HG03066 (cell line): ENCODE measurements around the gene MYOZ2.

Experiments used
- ATAC-seq: cut with Tn5 transposase; IDR thresholded peaks from one replicate; pipeline ENCODE4 v1.9.1; 2021; ENCODE audit warnings: low read depth; ENCODE audit not compliant: unreplicated experiment

The MYOZ2 gene

DNA sequence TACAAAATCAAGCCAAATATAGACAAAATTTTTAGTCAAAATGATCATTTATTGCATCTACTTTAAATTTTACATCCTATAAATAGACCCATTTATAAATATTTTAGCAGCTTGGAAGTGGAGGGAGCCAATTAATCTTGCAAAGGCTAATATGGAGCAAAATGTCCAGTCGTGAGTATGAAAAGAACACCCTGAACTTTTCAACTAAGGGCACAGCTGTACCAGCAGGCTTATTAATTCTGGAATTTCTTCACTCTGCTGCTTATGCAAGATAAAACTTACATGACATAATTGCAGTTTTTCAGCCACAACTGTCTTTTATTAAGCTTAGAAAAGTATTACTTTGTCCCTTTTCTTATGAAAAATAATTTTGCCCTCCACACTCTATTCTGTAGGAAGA lies 54.0 kb downstream of the MYOZ2 start:
- ATAC-seq: no peak

- ATAC-seq: no peak
Measured at GRCh38 chr4:119190354-119190753, 54.7 kb downstream of the MYOZ2 start.

- ATAC-seq: no peak
Measured at GRCh38 chr4:119191505-119191904, 55.9 kb downstream of the MYOZ2 start.

DNA sequence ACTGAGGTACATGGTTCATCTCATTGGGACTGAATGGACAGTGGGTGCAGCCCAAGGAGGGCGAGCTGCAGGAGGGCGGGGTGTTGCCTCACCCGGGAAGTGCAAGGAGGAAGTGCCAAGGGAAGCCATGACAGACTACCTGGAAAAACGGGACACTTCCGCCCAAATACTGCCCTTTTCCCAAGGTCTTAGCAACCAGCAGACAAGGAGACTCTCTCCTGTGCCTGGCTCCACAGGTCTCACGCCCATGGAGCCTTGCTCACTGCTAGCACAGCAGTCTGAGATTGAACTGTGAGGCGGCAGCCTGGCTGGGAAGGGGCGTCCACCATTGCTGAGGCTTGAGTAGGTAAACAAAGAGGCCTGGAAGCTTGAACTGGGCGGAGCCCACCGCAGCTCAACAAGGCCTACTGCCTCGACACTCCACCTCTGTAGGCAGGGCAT lies 62.2 kb downstream of the MYOZ2 start:
- no peak for ATAC-seq

- ATAC-seq: no peak
Measured at GRCh38 chr4:119204916-119205315, 69.3 kb downstream of the MYOZ2 start.

DNA sequence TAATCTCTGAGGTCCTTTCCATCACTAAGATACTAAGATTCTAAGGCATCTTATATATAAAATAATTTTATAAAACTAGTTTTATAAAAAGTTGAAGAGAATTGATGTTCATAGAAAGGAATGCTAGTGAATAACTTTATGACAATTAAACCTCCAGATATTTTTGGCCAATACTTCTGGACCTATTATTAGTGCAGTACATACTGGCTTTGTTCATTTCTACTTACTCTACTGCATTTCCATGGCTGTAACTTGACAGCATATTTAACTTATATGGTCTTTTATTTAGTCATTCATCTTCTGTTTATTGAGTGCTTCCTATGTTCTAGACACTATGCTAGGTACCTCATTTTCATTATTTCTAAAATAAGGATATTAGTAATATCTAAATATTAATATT lies 70.1 kb downstream of the MYOZ2 start:
- no peak for ATAC-seq

DNA sequence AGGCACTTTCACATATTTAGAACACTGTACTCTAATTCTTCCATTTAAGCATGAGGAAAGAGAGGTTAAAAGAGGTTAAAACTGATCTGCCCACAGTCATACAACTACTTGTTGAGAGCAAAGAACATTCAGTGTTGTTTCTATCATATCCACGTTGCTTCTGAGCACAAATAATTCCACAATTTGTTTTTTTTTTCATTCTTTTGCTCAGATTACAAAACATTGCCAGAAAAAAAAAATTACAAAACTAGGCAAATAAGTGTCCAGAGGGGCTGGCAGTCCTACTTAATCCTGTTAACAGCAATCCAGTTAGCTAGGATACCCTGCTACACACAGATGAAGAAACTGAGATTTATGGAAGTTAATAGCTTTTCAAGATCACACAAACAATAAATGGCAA lies 70.5 kb downstream of the MYOZ2 start:
- no peak for ATAC-seq

GRCh38 chr4:119207051-119207450 lies 71.4 kb downstream of the MYOZ2 start:
- no peak for ATAC-seq

- ATAC-seq: no peak
Measured at GRCh38 chr4:119209077-119209476, 73.4 kb downstream of the MYOZ2 start.

- ATAC-seq: no peak
Measured at GRCh38 chr4:119209586-119209985, 74.0 kb downstream of the MYOZ2 start.

GRCh38 chr4:119210775-119211174 lies 75.1 kb downstream of the MYOZ2 start:
- no peak for ATAC-seq

GRCh38 chr4:119211867-119212233 lies 76.2 kb downstream of the MYOZ2 start:
- peak; percentile 5 for ATAC-seq

DNA sequence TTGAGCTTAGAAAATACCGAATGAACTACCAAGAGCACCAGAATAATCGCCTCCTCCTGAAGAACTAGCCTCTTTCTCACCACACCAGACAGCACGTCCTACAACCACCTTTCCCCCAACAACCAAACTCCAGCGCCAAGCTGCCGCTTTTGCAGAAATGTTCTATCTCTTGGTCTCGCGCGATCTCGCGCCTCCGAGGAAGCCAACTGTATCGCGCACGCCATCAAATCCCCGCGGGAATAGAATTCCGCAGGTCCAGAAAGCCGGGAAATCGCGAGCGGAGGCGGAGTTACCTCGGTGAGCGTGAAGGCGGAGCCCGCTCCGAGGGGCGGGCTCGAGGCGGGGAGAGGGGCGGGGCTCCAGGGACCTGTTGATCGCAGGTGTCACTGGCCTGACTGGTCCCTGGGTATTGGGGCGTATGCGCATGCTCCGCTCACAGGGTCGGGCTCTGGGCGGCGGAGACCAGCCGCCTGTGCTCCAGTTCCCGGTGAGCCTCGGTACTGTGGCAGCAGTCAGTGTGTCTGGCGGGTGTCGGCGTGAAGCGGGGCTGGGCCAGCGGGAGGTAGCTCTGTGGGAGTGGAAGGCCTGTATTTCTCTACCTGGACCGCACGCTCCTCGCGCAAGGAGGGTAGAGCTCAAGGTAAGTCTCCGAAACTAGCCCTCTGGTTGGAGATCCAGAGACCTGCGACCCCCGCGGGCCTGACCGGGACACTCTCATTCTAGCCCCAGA lies 76.8 kb downstream of the MYOZ2 start, which contains the start of gene USP53:
TSS of gene USP53 (plus strand) at position 480 of the 730 bp plus-strand sequence. CDS start 27,047 bp downstream, outside the sequence.
- peak; percentile 88 for ATAC-seq

GRCh38 chr4:119212964-119213606 lies 77.5 kb downstream of the MYOZ2 start:
- peak; percentile 61 for ATAC-seq

DNA sequence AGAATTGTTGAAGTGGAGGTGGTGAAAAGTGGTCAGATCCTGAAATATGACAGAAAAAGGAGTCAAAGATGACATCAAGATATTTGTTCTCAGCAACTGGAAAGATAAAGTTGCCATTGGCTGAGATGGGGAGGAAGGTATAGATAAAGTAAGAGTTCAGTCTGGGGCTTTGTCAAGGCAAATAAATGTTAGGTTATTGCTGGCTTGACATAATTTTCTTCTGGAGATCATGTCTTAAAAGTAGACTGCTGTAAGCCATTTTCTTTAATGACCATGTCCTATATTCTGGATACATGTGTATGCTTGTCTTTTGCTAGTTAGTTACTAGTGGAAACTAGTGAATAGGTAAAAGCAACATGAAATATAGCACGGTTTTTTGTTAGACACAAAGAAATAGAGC lies 82.5 kb downstream of the MYOZ2 start:
- ATAC-seq: no peak

DNA sequence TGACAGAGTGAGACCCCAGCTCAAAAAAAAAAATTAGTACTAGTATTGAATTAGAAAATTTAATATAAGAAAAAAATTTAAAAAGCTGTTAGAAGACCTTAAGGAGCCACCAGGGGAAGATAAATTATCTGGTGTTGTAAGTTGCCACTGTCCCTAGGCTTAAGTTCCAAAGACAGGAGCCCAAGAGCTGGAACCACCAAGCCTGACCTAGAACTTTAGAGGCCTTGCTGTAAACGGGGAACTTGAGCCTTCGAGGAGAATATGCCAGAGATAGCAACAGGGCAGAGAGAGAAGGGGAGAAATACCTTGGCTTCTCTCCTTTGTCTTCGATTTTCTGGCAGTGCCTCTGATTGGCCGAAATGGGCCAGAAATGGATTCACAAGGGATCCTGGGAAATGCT lies 85.8 kb downstream of the MYOZ2 start:
- ATAC-seq: no peak

GRCh38 chr4:119227690-119228089 lies 92.1 kb downstream of the MYOZ2 start:
- ATAC-seq: no peak

GRCh38 chr4:119228406-119228805 lies 92.8 kb downstream of the MYOZ2 start:
- ATAC-seq: no peak

DNA sequence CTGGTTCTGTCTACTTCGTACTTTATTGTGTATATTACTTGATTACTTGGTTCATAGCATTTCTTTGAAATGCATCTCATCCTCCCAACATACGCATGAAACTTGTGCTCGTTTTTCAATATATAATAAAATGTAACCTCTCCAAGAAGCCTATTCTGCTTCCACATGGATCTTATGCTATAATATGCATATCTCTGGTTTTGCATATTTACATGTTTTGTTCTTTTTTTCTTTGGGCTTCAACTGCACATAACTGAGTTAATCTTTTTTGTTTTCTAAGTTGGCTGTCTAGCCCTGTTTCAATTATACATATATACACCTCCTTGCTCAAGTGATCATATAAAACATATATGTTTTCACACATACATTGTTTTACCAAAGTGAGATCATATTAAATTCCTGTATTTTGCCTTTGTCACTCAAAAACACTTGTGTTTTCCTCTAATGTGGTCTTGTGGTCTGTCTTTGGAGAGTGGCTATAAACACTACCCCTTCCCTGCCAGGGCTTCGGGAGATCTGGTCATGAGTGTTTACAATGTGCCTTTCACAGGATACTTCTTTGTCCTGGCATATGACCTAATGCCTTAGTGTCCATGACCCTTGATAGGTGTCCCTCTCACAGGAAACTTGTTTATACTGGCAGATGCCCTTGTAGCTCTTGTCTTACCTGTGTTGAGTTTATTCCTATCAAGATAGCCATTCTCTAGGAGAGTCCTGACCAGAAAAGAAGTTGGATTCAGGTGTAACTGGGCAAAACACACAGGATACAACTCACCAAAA lies 94.5 kb downstream of the MYOZ2 start:
- ATAC-seq: no peak

- no peak for ATAC-seq
Measured at GRCh38 chr4:119231491-119231890, 95.9 kb downstream of the MYOZ2 start.

- no peak for ATAC-seq
Measured at GRCh38 chr4:119232286-119232685, 96.7 kb downstream of the MYOZ2 start.
